Anterior cingulate cortex (tissue), 58 donors: ENCODE measurements around the gene HSBP1L1.

Experiments
- DNase-seq, 58 donors: peaks; one replicate each; lab custom pipeline; 2025; lab: John Stamatoyannopoulos, UW

HSBP1L1 gene

DNA sequence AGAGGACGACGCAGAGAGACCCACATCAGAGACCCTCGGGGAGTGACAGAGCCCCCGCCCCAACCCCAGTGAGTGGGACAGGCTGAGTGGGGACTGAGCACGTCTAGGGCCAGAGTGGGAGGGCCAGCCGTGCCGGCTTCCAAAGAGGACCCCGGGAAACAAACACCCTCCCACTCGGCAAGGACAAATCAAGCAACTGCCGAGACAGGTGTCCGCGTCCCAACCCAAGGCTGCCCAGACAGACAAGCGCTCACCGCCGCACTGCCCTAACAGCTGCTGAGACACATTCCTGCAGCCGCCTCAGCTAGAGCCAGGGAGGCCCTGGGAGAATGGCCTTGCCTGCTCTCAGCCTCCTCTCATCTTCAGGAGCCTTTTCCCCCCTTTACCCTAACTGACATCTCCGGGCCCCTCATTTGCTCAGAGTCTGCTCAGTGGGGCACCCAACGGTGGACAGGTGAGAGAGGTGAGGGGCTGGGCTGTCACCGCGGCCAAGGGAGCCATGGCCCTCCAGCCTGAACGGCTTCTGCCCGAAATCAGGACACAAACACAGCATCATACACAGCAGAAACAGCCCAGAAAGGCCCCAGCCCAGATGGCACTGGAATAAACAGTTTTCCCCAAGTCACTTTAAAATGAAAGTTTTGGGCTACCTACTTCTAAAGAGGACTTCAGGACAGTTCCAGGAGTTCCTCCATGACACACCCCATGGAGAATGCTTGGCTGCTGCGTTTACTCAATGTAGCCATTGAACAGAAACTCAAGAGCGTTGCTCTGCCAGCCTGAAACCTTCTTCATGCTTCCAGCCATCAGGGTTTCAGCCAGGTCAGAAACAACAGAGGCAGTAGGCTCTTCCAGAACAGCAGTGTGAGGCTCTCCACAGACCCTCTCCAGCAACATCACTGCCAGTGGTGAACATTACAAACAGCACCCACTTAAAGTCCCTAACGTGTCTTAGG, 36.6 kb upstream of the HSBP1L1 start:
- no peak for DNase-seq

- no peak for DNase-seq
Measured at GRCh38 chr18:79928563-79928960, 35.9 kb upstream of the HSBP1L1 start.

GRCh38 chr18:79930020-79930642, 34.3 kb upstream of the HSBP1L1 start:
- DNase-seq, result no peak

GRCh38 chr18:79931475-79931874, 33.0 kb upstream of the HSBP1L1 start:
- DNase-seq, result no peak

DNA sequence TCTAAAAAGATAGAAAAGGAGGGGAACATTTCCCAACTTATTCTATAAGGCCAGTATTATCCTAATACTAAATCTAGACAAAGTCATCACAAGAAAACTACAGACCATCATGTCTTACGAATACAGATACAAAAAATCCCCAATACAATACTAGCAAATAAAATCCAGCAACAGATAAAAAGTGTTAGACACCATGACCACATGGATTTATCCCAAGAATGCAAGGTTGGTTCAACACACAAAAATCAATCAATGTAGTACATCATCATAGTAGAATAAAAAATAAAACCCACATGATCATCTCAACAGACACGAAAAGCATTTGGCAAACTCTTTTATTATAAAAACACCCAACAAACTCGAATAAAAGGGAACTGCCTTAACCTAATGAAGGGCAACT, 31.5 kb upstream of the HSBP1L1 start:
- no peak for DNase-seq

DNA sequence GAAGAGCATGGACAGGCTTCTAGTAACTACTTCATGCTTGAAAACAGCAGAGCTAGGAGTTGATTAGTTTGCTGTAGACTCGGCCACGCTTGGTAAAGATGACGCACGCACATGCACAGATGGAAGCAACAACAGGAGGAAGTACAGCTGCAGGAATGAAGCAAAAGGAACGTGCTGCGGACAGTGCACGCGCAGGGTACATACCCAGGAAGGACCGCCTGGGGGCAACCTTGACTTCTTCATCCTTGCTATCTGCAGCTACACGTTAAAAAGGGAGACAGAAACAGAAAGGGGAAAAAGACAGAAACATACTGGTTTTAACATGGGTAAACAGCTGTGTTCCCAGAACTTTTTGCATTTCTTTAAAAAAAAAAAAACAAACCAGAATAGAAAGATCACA, 30.7 kb upstream of the HSBP1L1 start:
- peak in 1 of 58 donors; percentile 22 for DNase-seq

DNA sequence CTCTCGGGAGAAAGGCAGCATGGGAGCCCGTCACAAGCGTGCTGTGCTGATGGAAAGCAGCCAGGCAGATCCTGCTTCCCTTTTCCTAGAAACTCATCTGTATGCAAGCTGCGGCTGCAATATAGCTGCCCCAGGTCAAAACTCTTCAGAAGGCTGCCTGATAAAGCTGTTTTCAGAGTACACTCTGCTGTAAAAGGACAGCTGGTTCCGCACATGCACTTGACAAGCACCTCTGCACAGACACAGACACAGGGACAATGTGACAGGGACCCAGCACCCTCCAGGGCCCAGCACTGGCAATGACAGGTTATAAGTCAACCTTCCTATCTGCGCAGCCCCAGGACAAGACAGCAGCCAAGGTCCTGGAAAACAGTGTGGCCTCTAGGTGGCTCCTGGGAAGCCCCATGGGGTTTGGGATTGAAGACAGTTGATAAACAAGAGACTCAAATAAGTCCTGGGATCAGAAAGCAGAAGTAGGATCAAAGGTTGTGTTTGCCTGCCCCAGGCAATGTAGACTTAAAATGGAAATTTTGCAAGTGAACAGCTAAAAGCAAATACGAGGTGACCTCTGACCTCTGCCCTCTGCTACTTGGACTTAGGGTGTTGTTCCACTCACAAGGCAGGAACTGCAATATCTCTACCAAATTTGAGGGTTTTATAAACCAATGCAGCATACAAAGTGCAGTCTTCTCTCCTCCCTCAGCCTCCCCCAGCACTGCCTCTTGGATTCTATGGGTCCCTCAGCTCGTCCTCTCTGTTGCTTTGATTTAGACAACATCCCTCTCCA, 29.9 kb upstream of the HSBP1L1 start:
- DNase-seq, result peak in 3 of 58 donors; percentile 26 to 49 (median 43)

DNA sequence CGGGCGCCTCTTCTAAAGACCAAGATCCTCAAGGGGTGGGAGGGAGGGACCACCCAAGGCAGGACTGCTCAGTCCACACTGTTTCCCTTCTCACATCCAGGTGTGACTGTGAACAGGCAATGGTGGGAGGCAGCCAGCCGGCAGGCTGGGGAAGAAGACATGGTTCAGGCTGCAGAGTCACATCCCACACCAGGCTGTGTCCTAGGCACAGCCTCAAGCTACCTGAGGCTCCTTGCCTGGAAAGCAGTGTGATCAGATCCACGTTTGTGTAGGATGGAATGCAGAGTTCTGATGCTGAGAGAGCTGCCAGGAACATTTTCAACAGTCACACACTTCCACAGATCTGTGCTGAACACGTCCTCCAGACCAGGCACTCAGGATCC, 29.4 kb upstream of the HSBP1L1 start:
- DNase-seq, result no peak

DNA sequence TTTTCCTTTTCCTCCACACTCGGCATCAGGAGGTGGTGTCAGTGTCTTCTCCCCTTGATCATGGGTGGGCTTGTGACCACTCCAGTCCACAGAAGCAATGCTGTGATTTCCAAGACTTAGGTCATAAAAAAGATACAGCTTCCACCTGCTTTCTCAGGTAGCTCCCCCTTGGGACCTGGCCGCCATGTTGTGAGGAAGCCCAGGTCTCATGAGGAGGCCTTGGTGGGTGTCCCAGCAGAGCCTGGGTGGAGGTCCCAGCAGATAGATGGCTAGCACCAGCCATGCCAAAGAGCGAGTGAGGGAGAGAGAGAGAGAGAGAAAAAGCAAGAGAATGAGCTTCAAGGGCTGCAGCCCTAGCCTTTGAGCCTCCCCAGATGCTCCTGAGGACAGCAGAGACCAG, 28.9 kb upstream of the HSBP1L1 start:
- DNase-seq, result no peak

GRCh38 chr18:79935925-79936324, 28.5 kb upstream of the HSBP1L1 start:
- no peak for DNase-seq

- no peak for DNase-seq
Measured at GRCh38 chr18:79936641-79937040, 27.8 kb upstream of the HSBP1L1 start.

GRCh38 chr18:79937103-79937860, 27.2 kb upstream of the HSBP1L1 start:
- no peak for DNase-seq

GRCh38 chr18:79938196-79938595, 26.2 kb upstream of the HSBP1L1 start:
- DNase-seq, result no peak

- DNase-seq, result no peak
Measured at GRCh38 chr18:79939096-79939495, 25.3 kb upstream of the HSBP1L1 start.

GRCh38 chr18:79940126-79940813, 24.2 kb upstream of the HSBP1L1 start:
- DNase-seq, result no peak

DNA sequence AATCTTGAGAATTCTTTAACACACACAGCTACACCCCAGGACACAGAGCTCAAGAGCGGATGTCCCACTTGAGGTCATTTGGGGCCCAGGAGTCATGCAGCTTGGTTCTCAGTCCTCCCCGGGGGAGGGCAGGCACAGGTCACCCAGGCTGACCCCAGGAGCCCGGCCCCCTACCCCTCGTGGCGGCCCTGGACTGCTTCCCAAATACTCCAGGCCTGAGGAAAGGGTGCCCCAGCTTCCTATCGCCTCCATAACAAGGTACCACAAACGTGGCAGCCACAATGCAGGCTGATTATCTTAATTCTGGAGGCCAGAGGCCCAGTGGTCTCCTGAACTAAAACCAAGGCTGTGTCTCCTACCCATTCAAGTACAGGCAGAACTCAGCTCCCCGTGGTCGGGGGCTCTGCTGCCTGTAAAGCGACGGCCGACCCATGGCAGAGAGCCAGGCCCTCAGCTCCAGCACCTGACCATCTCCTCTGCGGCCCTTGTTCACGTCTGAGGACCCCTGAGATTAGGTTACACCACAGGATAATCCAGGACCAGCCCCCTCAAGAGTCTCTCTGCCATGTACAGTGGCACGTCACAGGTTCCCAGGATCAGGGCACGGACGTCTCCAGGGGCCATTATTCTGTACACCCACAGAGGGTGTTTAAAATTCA, 23.5 kb upstream of the HSBP1L1 start:
- DNase-seq, result no peak

DNA sequence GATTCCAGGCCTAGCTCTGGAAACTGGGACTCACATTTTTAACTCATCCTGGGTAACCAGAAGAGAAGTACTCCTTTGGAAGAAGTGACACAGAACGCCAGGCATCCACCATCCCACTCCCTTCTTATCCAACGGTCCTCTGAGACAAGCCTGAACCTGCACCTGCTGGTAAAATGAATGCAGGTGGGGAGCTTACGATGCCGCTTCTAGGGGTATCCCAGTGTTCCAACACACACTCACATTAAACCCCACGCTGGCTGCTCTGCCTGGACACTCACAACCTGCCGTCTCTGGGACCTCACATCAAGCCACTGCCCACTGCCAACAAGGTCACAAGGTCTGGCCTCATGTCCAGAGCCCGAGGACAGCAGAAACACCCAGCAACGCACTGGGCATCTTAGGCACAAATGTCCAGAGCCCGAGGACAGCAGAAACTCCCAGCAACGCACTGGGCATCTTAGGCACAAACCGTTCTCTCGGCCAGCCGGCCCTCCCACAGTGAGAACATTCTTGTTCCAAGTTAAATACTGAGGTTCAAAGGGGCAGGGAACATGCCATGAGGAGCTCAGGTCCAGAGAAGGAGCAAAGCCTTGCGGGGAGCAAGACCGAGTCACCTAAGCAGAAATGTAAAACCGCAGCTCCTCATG, 22.8 kb upstream of the HSBP1L1 start:
- DNase-seq, result peak in 5 of 58 donors; percentile 35 to 66 (median 58)

DNA sequence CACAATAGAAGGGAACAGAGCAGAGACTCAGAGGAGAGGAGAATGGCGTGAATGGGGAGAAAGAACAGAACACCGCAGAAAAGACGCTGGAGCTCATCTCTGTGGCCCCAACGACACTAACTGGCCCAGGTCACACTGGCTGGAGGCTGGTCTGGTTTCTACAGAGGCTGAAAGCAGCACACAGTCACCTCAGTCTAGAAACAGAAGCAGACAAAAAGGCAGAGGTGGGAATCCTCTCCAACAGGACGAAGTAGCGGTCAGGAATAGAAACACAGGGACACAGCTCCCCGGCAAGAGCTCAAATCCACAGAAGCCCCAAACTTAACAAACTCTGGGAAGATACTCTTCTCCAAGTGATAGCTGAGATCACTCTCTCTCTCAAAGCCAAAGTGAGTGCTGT, 22.2 kb upstream of the HSBP1L1 start:
- DNase-seq, result no peak
